GM13976 (cell line): ENCODE data around the gene ATF5.
"Not testable (repeated sequence)": the region's sequence is repeated elsewhere in the genome, so short reads cannot be mapped to it uniquely, and the experiment has no call there.

Source experiments
- DNase-seq: peaks from one replicate; pipeline ENCODE4 v3.0.0; 2012; ENCODE audit warnings: low spot score
- CTCF ChIP-seq: IDR thresholded peaks from 2 replicates; pipeline ENCODE4 v1.5.1; 2012; ENCODE audit warnings: borderline replicate concordance, mild to moderate bottlenecking; ENCODE audit not compliant: insufficient read depth; ENCODE audit errors: extremely low read depth, missing control alignments, control extremely low read depth
- in situ Hi-C: fragments of 300-500 bp; cut with MboI; formaldehyde crosslinking; loops from one replicate; pipeline ENCODE4 v1.12.0; 2022; ENCODE audit warnings: low sequenced_read_pairs, mixed read lengths, inconsistent platforms; ENCODE audit not compliant: unreplicated experiment

Gene ATF5

DNA sequence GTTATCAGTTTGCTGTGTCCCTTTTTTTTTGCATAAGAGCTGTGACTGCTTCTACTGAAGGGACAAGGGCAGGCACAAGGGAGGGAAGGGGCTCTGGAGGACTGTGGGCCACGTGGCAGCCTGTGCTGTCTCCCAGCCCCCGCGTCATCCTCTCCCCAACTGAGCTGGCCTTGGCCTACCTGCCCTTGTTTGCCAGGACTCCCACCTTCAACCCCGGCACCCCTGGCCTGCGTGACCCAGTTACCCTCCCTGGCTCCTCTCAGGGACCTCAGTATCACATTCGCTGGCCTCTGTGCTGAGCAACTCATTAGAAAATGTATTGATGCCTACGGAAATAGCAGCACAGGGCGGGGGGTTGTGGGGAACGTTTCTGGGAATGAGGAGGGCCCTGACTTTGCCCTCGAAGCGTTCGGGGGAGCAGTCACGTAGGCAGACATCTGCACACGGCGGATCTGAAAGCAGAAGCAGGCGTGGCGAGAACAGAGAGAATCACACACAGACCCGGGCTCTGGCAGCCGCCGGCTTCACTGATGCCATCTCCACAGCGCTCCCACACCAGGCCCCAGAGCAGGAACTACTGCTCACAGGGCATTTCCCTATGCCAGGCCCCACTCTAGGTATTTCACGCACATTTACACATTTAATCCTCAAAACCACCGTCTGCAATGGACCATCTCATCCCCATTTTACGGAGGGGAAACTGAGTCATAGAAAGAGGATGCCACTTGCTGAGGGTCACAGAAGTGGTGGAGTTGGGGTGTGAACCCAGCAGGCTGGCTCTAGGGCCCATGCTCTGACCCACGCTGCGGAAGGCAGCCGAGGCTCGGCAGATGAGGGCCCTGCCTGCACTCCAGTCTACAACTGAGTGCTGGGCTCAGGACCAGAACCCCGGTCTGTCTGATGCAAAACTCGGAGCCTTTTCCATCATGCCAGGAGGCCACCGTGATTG, 5.7 kb upstream of the ATF5 start:
- TF ChIP-seq CTCF = no peak
- in situ Hi-C loops = no loop called here
- no peak for DNase-seq

GRCh38 chr19:49924004-49924880, 4.8 kb upstream of the ATF5 start:
- in situ Hi-C loops = no loop called here
- DNase-seq = no peak
- no peak for TF ChIP-seq CTCF

GRCh38 chr19:49924881-49925210, 4.2 kb upstream of the ATF5 start:
- in situ Hi-C loops = loop anchor here (25.0 kb wide), 1 partner anchor 212 kb away; no protein-coding TSS in a partner anchor
- DNase-seq = not testable (repeated sequence)

DNA sequence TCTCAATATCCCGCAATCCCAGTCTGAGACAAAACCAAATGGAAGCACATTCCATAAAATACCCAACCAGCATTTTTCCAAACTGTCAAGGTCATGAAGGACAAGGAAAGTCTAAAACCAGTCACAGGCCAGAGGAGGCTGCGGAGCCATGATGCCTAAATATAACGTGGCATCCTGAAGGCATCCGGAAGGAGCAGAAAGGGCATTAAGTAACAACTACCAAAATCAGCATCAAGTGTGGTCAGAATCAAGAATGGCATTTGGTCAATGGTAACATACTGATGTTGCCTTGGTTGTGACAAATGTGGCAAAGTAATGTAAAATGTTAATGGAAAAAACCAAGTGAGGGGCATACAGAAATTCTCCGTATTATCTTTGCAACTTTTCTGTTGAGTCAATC, 3.5 kb upstream of the ATF5 start:
- in situ Hi-C loops = loop anchor here (25.0 kb wide), 1 partner anchor 212 kb away; no protein-coding TSS in a partner anchor
- no peak for TF ChIP-seq CTCF
- DNase-seq = no peak

- DNase-seq = no peak
- no peak for TF ChIP-seq CTCF
- in situ Hi-C loops = loop anchor here (25.0 kb wide), 1 partner anchor 211 kb away; no protein-coding TSS in a partner anchor
Observed at GRCh38 chr19:49926515-49926914, 2.5 kb upstream of the ATF5 start.

- TF ChIP-seq CTCF = no peak
- DNase-seq = no peak
- in situ Hi-C loops = loop anchor here (25.0 kb wide), 1 partner anchor 210 kb away; no protein-coding TSS in a partner anchor
Observed at GRCh38 chr19:49927526-49928264, 1.3 kb upstream of the ATF5 start.
